GM12891 (cell line): Measurements from ENCODE around the gene NCKAP5.

ENCODE experiments used
- POLR2A ChIP-seq: IDR thresholded peaks from 2 replicates; pipeline ENCODE4 v1.6.1; 2011; ENCODE audit warnings: low read depth, low read length, control low read depth
- POLR2AphosphoS5 ChIP-seq: IDR thresholded peaks from 2 replicates; pipeline ENCODE4 v1.6.1; 2011; ENCODE audit warnings: low read depth, low read length, control low read depth
- SPI1 ChIP-seq: IDR thresholded peaks from 2 replicates; pipeline ENCODE4 v1.6.1; 2011; ENCODE audit warnings: low read depth, low read length, control low read depth
- TAF1 ChIP-seq: IDR thresholded peaks from 2 replicates; pipeline ENCODE4 v1.6.1; 2011; ENCODE audit warnings: low read depth, low read length, control low read depth

GRCh38 chr2:133039531-133039930 is 528.7 kb downstream of the NCKAP5 start:
- TF ChIP-seq POLR2A (no peak), POLR2AphosphoS5 (no peak), TAF1 (no peak), SPI1 (no peak)
